SK-N-SH treated with all-trans-retinoic acid at 6 μM for 48 hours (cell line): ENCODE measurements around the gene CCR7.

Source experiments
- ATAC-seq: fragments of 200-7000 bp; cut with Tn5 transposase; 3 replicates; pipeline ENCODE4 v1.9.1; 2020; ENCODE audit warnings: mild to moderate bottlenecking, moderate library complexity
- ARNTL ChIP-seq: fragments of 450-650 bp; formaldehyde crosslinking; IDR thresholded peaks from 2 replicates; pipeline ENCODE4 v1.5.0; 2020; ENCODE audit warnings: low read depth, mild to moderate bottlenecking, moderate library complexity, borderline replicate concordance
- CSDC2 ChIP-seq: fragments of 250-450 bp; sonication (Bioruptor Pico); IDR thresholded peaks from 2 replicates; pipeline ENCODE4 v1.5.0; 2020; ENCODE audit warnings: mild to moderate bottlenecking, moderate library complexity
- GLIS3 ChIP-seq: fragments of 250-450 bp; sonication (Bioruptor Pico); IDR thresholded peaks from 2 replicates; pipeline ENCODE4 v1.5.0; 2020; ENCODE audit warnings: mild to moderate bottlenecking, moderate library complexity
- ISL1 ChIP-seq: fragments of 250-450 bp; sonication (Bioruptor Pico); IDR thresholded peaks from 2 replicates; pipeline ENCODE4 v2.1.2; 2022; ENCODE audit warnings: mild to moderate bottlenecking, moderate library complexity
- PPARA ChIP-seq: fragments of 250-450 bp; sonication (Bioruptor Pico); IDR thresholded peaks from 2 replicates; pipeline ENCODE4 v1.5.0; 2020; ENCODE audit warnings: mild to moderate bottlenecking, borderline replicate concordance
- RARB ChIP-seq: fragments of 250-450 bp; sonication (Bioruptor Pico); IDR thresholded peaks from 2 replicates; pipeline ENCODE4 v1.8.0; 2021; ENCODE audit warnings: mild to moderate bottlenecking, moderate library complexity
- SNAI2 ChIP-seq: fragments of 250-450 bp; sonication (Bioruptor Pico); IDR thresholded peaks from 2 replicates; pipeline ENCODE4 v1.5.0; 2020; ENCODE audit warnings: mild to moderate bottlenecking, moderate library complexity
- TCF4 ChIP-seq: fragments of 250-450 bp; sonication (Bioruptor Pico); IDR thresholded peaks from 2 replicates; pipeline ENCODE4 v1.8.0; 2021; ENCODE audit warnings: mild to moderate bottlenecking, moderate library complexity, borderline replicate concordance
- ZFP3 ChIP-seq: fragments of 250-450 bp; sonication (Bioruptor Pico); IDR thresholded peaks from 2 replicates; pipeline ENCODE4 v1.5.0; 2020; ENCODE audit warnings: mild to moderate bottlenecking, moderate library complexity
- ZNF565 ChIP-seq: fragments of 450-650 bp; formaldehyde crosslinking; conservative IDR thresholded peaks from 2 replicates; pipeline ENCODE4 v1.5.0; 2020; ENCODE audit warnings: low read depth, mild to moderate bottlenecking, moderate library complexity
- TF ChIP-seq, protein P1 (sequence below): fragments of 250-450 bp; sonication (Bioruptor Pico); IDR thresholded peaks from 2 replicates; pipeline ENCODE4 v1.5.0; 2020; ENCODE audit warnings: mild to moderate bottlenecking, moderate library complexity
- TF ChIP-seq, protein P2 (sequence below): fragments of 250-450 bp; sonication (Bioruptor Pico); IDR thresholded peaks from 2 replicates; pipeline ENCODE4 v1.8.0; 2021; ENCODE audit warnings: low read depth, mild to moderate bottlenecking, moderate library complexity, borderline replicate concordance
- TF ChIP-seq, protein P3 (sequence below): fragments of 250-450 bp; sonication (Bioruptor Pico); IDR thresholded peaks from 2 replicates; pipeline ENCODE4 v1.5.1; 2020; ENCODE audit warnings: low read depth, mild to moderate bottlenecking, moderate library complexity
- TF ChIP-seq, protein P4 (sequence below): fragments of 250-450 bp; sonication (Bioruptor Pico); IDR thresholded peaks from 2 replicates; pipeline ENCODE4 v1.8.0; 2020; ENCODE audit warnings: mild to moderate bottlenecking, moderate library complexity, borderline replicate concordance
- TF ChIP-seq, protein P5 (sequence below): fragments of 250-450 bp; sonication (Bioruptor Pico); IDR thresholded peaks from 2 replicates; pipeline ENCODE4 v1.5.1; 2021; ENCODE audit warnings: mild to moderate bottlenecking, moderate library complexity

Gene CCR7

DNA sequence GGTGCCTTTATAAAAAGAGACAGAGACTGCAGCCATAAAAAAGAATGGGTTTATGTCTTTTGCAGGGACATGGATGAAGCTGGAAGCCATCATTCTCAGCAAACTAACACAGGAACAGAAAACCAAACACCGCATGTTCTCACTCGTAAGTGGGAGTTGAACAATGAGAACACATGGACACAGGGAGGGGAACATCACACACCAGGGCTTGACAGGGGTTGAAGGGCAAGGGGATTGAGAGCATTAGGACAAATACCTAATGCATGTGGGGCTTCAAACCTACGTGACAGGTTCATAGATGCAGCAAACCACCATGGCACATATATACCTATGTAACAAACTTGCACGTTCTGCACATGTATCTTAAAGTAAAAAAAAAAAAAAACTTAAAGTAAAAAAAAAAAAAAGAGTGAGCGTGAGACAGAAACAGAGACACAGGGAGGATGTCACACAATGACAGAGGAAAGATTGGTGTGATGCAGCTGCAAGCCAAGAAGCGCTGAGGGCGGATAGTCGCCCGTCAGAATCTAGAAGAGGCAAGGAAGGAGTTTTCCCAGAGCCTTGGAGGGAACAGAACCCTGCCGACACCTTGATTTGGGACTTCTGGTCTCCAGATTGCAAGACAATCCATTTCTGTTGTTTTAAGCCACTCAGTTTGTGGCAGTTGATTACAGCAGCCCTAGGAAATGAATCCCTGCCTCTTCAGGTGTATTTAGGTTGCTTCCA lies 36.4 kb downstream of the CCR7 start:
- TF ChIP-seq SNAI2 (CRISPR knock-in tag) (no peak), ISL1 (CRISPR knock-in tag) (no peak), CSDC2 (CRISPR knock-in tag) (no peak), PPARA (CRISPR knock-in tag) (no peak), RARB (CRISPR knock-in tag) (no peak), TCF4 (CRISPR knock-in tag) (no peak), ZFP3 (CRISPR knock-in tag) (no peak)
- TF ChIP-seq, protein P1, sequence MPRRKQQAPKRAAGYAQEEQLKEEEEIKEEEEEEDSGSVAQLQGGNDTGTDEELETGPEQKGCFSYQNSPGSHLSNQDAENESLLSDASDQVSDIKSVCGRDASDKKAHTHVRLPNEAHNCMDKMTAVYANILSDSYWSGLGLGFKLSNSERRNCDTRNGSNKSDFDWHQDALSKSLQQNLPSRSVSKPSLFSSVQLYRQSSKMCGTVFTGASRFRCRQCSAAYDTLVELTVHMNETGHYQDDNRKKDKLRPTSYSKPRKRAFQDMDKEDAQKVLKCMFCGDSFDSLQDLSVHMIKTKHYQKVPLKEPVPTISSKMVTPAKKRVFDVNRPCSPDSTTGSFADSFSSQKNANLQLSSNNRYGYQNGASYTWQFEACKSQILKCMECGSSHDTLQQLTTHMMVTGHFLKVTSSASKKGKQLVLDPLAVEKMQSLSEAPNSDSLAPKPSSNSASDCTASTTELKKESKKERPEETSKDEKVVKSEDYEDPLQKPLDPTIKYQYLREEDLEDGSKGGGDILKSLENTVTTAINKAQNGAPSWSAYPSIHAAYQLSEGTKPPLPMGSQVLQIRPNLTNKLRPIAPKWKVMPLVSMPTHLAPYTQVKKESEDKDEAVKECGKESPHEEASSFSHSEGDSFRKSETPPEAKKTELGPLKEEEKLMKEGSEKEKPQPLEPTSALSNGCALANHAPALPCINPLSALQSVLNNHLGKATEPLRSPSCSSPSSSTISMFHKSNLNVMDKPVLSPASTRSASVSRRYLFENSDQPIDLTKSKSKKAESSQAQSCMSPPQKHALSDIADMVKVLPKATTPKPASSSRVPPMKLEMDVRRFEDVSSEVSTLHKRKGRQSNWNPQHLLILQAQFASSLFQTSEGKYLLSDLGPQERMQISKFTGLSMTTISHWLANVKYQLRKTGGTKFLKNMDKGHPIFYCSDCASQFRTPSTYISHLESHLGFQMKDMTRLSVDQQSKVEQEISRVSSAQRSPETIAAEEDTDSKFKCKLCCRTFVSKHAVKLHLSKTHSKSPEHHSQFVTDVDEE = no peak
- TF ChIP-seq, protein P2, sequence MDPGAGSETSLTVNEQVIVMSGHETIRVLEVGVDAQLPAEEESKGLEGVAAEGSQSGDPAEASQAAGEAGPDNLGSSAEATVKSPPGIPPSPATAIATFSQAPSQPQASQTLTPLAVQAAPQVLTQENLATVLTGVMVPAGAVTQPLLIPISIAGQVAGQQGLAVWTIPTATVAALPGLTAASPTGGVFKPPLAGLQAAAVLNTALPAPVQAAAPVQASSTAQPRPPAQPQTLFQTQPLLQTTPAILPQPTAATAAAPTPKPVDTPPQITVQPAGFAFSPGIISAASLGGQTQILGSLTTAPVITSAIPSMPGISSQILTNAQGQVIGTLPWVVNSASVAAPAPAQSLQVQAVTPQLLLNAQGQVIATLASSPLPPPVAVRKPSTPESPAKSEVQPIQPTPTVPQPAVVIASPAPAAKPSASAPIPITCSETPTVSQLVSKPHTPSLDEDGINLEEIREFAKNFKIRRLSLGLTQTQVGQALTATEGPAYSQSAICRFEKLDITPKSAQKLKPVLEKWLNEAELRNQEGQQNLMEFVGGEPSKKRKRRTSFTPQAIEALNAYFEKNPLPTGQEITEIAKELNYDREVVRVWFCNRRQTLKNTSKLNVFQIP = no peak
- no peak for ATAC-seq

DNA sequence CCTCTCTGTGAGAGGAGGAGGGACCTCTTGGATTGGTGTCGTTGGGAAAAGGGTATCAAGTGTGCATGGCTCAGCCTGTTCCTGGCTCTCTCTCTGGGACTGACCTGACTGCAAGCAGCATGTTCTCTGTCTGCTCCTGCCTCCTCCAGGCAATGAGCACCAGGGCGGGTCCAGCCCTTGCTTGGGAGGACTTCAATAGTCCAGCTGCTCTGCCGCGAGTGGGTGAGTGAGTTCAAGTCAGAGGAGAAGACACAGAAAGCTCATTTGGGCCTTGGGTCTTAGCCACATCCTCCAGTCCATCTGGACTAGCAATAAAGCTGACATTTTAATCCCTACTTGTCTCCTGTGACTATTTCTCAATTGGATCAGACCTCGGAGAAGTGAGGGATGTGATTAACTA lies 38.6 kb downstream of the CCR7 start:
- no peak for TF ChIP-seq RARB (CRISPR knock-in tag)
- TF ChIP-seq, protein P1 = no peak
- ATAC-seq = no peak

DNA sequence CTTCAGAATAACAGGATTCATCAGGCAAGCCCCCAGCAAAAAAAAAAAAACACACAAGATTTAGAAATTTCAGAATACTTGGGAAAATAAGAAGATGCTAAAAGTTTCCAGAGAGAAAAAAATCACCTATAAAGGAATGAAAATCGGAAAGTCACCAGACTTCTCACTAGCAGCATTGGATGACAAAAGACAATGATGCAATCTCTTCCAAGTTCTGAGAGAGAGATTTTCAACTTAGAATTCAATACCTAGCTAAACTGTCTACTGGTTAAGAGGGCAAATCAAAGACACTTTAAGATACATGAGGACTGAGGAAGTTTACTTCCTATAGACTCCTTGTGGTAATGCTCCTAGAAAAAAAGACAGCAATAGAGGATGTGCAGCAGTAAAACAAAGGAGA lies 40.0 kb downstream of the CCR7 start:
- TF ChIP-seq GLIS3 (CRISPR knock-in tag) = no peak
- no peak for TF ChIP-seq ARNTL
- TF ChIP-seq, protein P1 = no peak
- TF ChIP-seq ZNF565 (CRISPR knock-in tag) = no peak
- TF ChIP-seq, protein P3, sequence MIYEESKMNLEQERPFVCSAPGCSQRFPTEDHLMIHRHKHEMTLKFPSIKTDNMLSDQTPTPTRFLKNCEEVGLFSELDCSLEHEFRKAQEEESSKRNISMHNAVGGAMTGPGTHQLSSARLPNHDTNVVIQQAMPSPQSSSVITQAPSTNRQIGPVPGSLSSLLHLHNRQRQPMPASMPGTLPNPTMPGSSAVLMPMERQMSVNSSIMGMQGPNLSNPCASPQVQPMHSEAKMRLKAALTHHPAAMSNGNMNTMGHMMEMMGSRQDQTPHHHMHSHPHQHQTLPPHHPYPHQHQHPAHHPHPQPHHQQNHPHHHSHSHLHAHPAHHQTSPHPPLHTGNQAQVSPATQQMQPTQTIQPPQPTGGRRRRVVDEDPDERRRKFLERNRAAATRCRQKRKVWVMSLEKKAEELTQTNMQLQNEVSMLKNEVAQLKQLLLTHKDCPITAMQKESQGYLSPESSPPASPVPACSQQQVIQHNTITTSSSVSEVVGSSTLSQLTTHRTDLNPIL (CRISPR knock-in tag) = no peak
- TF ChIP-seq, protein P4, sequence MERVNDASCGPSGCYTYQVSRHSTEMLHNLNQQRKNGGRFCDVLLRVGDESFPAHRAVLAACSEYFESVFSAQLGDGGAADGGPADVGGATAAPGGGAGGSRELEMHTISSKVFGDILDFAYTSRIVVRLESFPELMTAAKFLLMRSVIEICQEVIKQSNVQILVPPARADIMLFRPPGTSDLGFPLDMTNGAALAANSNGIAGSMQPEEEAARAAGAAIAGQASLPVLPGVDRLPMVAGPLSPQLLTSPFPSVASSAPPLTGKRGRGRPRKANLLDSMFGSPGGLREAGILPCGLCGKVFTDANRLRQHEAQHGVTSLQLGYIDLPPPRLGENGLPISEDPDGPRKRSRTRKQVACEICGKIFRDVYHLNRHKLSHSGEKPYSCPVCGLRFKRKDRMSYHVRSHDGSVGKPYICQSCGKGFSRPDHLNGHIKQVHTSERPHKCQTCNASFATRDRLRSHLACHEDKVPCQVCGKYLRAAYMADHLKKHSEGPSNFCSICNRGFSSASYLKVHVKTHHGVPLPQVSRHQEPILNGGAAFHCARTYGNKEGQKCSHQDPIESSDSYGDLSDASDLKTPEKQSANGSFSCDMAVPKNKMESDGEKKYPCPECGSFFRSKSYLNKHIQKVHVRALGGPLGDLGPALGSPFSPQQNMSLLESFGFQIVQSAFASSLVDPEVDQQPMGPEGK (CRISPR knock-in tag) = no peak
- no peak for TF ChIP-seq ISL1 (CRISPR knock-in tag)
- no peak for TF ChIP-seq RARB (CRISPR knock-in tag)
- TF ChIP-seq, protein P2 = no peak
- TF ChIP-seq, protein P5, sequence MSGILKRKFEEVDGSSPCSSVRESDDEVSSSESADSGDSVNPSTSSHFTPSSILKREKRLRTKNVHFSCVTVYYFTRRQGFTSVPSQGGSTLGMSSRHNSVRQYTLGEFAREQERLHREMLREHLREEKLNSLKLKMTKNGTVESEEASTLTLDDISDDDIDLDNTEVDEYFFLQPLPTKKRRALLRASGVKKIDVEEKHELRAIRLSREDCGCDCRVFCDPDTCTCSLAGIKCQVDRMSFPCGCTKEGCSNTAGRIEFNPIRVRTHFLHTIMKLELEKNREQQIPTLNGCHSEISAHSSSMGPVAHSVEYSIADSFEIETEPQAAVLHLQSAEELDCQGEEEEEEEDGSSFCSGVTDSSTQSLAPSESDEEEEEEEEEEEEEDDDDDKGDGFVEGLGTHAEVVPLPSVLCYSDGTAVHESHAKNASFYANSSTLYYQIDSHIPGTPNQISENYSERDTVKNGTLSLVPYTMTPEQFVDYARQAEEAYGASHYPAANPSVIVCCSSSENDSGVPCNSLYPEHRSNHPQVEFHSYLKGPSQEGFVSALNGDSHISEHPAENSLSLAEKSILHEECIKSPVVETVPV (CRISPR knock-in tag) = no peak
- no peak for TF ChIP-seq SNAI2 (CRISPR knock-in tag)
- ATAC-seq = no peak
